NCI-H526 (cell line): ENCODE measurements around the gene UNC5CL.
A peak's percentile ranks its signal among the peaks of the same experiment; 100 is the strongest.

Source experiments
- DNase-seq, 2 experiments: peaks; one replicate each; lab custom pipeline; 2025; lab: John Stamatoyannopoulos, UW

The UNC5CL gene

GRCh38 chr6:41062056-41062455, 23.0 kb upstream of the UNC5CL start:
- DNase-seq = no peak

GRCh38 chr6:41061196-41061726, 22.2 kb upstream of the UNC5CL start:
- DNase-seq = no peak

GRCh38 chr6:41059556-41059955, 20.5 kb upstream of the UNC5CL start:
- no peak for DNase-seq

- DNase-seq = no peak
Measured at GRCh38 chr6:41058783-41059181, 19.8 kb upstream of the UNC5CL start.

- no peak for DNase-seq
Measured at GRCh38 chr6:41056768-41057490, 17.9 kb upstream of the UNC5CL start.

- DNase-seq = peak in 1 of 2 experiments; percentile 20
Measured at GRCh38 chr6:41055149-41055548, 16.1 kb upstream of the UNC5CL start.

GRCh38 chr6:41054511-41054910, 15.5 kb upstream of the UNC5CL start:
- no peak for DNase-seq

- DNase-seq = no peak
Measured at GRCh38 chr6:41053041-41053440, 14.0 kb upstream of the UNC5CL start, which contains the start of gene APOBEC2. Gene APOBEC2 (plus strand): TSS chr6:41053202. CDS start chr6:41053348, 146 bp downstream.

- DNase-seq = no peak
Measured at GRCh38 chr6:41051873-41052272, 12.9 kb upstream of the UNC5CL start.

- no peak for DNase-seq
Measured at GRCh38 chr6:41050536-41050935, 11.5 kb upstream of the UNC5CL start.

- no peak for DNase-seq
Measured at GRCh38 chr6:41049955-41050354, 10.9 kb upstream of the UNC5CL start.

GRCh38 chr6:41049521-41049920, 10.5 kb upstream of the UNC5CL start:
- no peak for DNase-seq

- no peak for DNase-seq
Measured at GRCh38 chr6:41047745-41048732, 9.0 kb upstream of the UNC5CL start.

- no peak for DNase-seq
Measured at GRCh38 chr6:41047306-41047705, 8.3 kb upstream of the UNC5CL start.

- DNase-seq = no peak
Measured at GRCh38 chr6:41046084-41046483, 7.1 kb upstream of the UNC5CL start.

GRCh38 chr6:41045664-41046063, 6.6 kb upstream of the UNC5CL start:
- no peak for DNase-seq

- no peak for DNase-seq
Measured at GRCh38 chr6:41043151-41043550, 4.1 kb upstream of the UNC5CL start.

GRCh38 chr6:41042226-41043055, 3.4 kb upstream of the UNC5CL start, which contains the start of gene TSPO2:
Gene TSPO2 (plus strand): TSS chr6:41042467. CDS start chr6:41042986, 519 bp downstream.
- DNase-seq = no peak

- DNase-seq = no peak
Measured at GRCh38 chr6:41040940-41041536, 2.0 kb upstream of the UNC5CL start.

- DNase-seq = no peak
Measured at GRCh38 chr6:41040101-41040939, 1.3 kb upstream of the UNC5CL start.
